Activated naive CD4-positive, alpha-beta T cell treated with anti-CD3 and anti-CD28 coated beads for 36 hours (primary cell): ENCODE results near the gene MYBBP1A. TPM values are rescaled to one million over a fixed set of nuclear protein-coding genes. Genes with fewer than 3 reads are reported as not detected.
"Not testable (repeated sequence)": the region's sequence is repeated elsewhere in the genome, so short reads cannot be mapped to it uniquely, and the experiment has no call there.

Source experiments
- CTCF ChIA-PET: fragments of 350-600 bp; sonication (Branson Sonifier 250); formaldehyde crosslinking; loops from one replicate; lab custom pipeline; 2021; ENCODE audit warnings: antibody characterized with exemption; lab: Charles Lee
- DNase-seq: peaks from one replicate; pipeline ENCODE4 v3.0.0-alpha.2; 2020
- H3K27ac Mint-ChIP-seq: one replicate; pipeline ENCODE4 v1.8.0; 2021; ENCODE audit warnings: mild to moderate bottlenecking, mixed read lengths
- H3K27me3 Mint-ChIP-seq: one replicate; pipeline ENCODE4 v1.8.0; 2021; ENCODE audit warnings: low read depth, mixed read lengths
- H3K36me3 Mint-ChIP-seq: one replicate; pipeline ENCODE4 v1.8.0; 2021; ENCODE audit warnings: low read depth, mixed read lengths
- H3K4me1 Mint-ChIP-seq: one replicate; pipeline ENCODE4 v1.8.0; 2021; ENCODE audit warnings: low read depth, mixed read lengths
- H3K4me3 Mint-ChIP-seq: one replicate; pipeline ENCODE4 v1.8.0; 2021; ENCODE audit warnings: mild to moderate bottlenecking, moderate library complexity, mixed read lengths
- H3K9me3 Mint-ChIP-seq: one replicate; pipeline ENCODE4 v1.8.0; 2021; ENCODE audit warnings: mixed read lengths
- intact Hi-C: fragments of 100-400 bp; cut with micrococcal nuclease; formaldehyde crosslinking; loops from one replicate; pipeline ENCODE4 v1.15.1; 2023
- total RNA-seq, 2 experiments: library from RNA; stranded (reverse); gene quantifications; one replicate each; pipeline ENCODE4 v1.2.3, GENCODE V29; 2021

The MYBBP1A gene
- total RNA-seq, 2 experiments from 2014 or later: 73.7 to 80.7 TPM

GRCh38 chr17:4578349-4578748 lies 23.2 kb upstream of the MYBBP1A start:
- H3K9me3 Mint-ChIP-seq, H3K4me1 Mint-ChIP-seq, H3K27me3 Mint-ChIP-seq, CTCF ChIA-PET, intact Hi-C loops, DNase-seq, H3K4me3 Mint-ChIP-seq, H3K36me3 Mint-ChIP-seq, H3K27ac Mint-ChIP-seq: not testable (repeated sequence)

DNA sequence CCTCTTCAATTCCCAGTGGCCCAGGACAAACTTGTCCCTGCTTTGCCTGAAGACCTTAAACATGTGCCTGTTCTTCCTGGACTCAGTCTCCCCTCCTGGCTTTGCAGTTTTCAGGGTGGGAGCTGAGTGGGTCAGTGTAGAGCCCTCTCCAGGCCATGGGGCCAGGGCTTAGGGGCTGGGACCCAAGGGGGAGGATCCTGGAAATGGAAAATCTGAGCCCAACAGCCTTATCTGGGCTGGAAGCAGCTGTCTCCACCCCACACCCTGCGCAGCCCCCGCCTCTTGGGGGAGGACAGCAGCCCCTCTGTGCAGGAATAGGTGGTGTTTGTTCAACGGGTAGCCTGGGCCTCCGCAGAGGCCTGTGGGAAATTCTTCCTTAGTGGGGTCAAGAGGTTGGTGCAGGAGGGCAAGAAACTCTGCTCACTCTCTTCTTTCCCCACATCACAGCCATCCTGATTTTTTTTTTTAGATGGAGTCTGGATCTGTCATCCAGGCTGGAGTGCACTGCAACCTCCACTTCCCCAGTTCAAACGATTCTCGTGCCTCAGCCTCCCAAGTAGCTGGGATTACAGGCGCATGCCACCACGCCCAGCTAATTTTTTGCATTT lies 22.3 kb upstream of the MYBBP1A start:
- peaks cover 15% of the 10 kb centered on the region for H3K4me1 Mint-ChIP-seq
- no peak overlapping the region for H3K27ac Mint-ChIP-seq
- no peak overlapping the region for H3K4me3 Mint-ChIP-seq
- H3K9me3 Mint-ChIP-seq: no peaks in the 10 kb centered on the region
- CTCF ChIA-PET: interaction anchor here (3.6 kb wide), 1 partner anchor 11 kb away, joined by 14 read pairs; no protein-coding TSS in a partner anchor
- H3K36me3 Mint-ChIP-seq: no peaks in the 10 kb centered on the region
- intact Hi-C loops: no loop called here
- H3K27me3 Mint-ChIP-seq: peaks cover 3% of the 10 kb centered on the region
- DNase-seq: no peak

DNA sequence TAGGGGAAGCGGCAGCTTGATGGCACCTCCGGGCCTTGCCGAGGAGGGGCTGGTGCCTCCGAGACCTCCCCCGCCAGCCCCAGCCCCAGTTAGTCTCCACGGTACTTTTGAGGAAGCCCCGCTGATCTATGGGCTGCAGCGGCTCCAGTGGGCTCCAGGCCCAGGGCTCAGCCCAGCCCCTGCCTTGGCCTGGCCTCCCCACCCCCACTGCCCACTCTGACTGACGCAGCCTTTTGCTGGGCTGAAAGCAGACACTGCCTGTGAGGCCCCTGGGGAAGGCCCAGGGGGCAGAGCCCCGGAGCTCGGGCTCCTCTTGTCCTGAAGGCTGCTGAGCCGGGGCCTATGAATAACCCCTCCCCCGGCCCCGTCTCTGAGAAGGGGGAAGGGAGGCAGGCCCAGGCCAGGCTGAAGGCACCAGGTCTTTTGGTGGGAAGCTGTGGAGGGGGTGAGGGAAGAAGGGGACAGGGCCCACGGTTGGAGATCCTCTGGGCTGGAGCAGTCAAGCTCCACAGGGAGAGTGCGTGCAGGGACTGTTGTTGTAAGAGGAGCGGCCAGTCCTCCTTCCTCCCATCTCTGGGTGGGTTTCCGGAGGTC lies 21.6 kb upstream of the MYBBP1A start:
- Mint-ChIP-seq H3K36me3 (no peaks in the 10 kb centered on the region), H3K9me3 (no peaks in the 10 kb centered on the region), H3K27me3 (no peaks in the 10 kb centered on the region), H3K4me3 (no peak overlapping the region), H3K4me1 (peaks cover 15% of the 10 kb centered on the region), H3K27ac (no peak overlapping the region)
- intact Hi-C loops: no loop called here
- CTCF ChIA-PET: interaction anchor here (0.6 to 3.6 kb wide), 2 partner anchors 10 to 192 kb away, joined by 4 to 14 read pairs; no protein-coding TSS in a partner anchor
- no peak for DNase-seq

- peaks cover 15% of the 10 kb centered on the region for H3K4me1 Mint-ChIP-seq
- no peaks in the 10 kb centered on the region for H3K9me3 Mint-ChIP-seq
- H3K27ac Mint-ChIP-seq: no peak overlapping the region
- no peaks in the 10 kb centered on the region for H3K27me3 Mint-ChIP-seq
- intact Hi-C loops: no loop called here
- no peak for DNase-seq
- no peaks in the 10 kb centered on the region for H3K36me3 Mint-ChIP-seq
- CTCF ChIA-PET: interaction anchor here (3.6 kb wide), 1 partner anchor 9 kb away, joined by 14 read pairs; no protein-coding TSS in a partner anchor
- H3K4me3 Mint-ChIP-seq: no peak overlapping the region
Measured at GRCh38 chr17:4576161-4576558, 21.0 kb upstream of the MYBBP1A start.

- H3K36me3 Mint-ChIP-seq: no peaks in the 10 kb centered on the region
- peaks cover 15% of the 10 kb centered on the region for H3K4me1 Mint-ChIP-seq
- no peaks in the 10 kb centered on the region for H3K27me3 Mint-ChIP-seq
- no peaks in the 10 kb centered on the region for H3K9me3 Mint-ChIP-seq
- CTCF ChIA-PET: interaction anchor here (0.9 to 3.6 kb wide), 4 partner anchors 8 to 154 kb away, joined by 3 to 14 read pairs (median 4); no protein-coding TSS in a partner anchor
- intact Hi-C loops: no loop called here
- DNase-seq: no peak
- H3K4me3 Mint-ChIP-seq: no peak overlapping the region
- H3K27ac Mint-ChIP-seq: no peak overlapping the region
Measured at GRCh38 chr17:4574448-4575045, 19.4 kb upstream of the MYBBP1A start.

GRCh38 chr17:4573669-4574068 lies 18.5 kb upstream of the MYBBP1A start:
- intact Hi-C loops: no loop called here
- H3K9me3 Mint-ChIP-seq: no peaks in the 10 kb centered on the region
- H3K27ac Mint-ChIP-seq: no peak overlapping the region
- H3K4me3 Mint-ChIP-seq: no peak overlapping the region
- H3K4me1 Mint-ChIP-seq: peaks cover 15% of the 10 kb centered on the region
- CTCF ChIA-PET: interaction anchor here (1.2 kb wide), 1 partner anchor 9 kb away, joined by 6 read pairs; no protein-coding TSS in a partner anchor
- peak; percentile 88 for DNase-seq
- H3K27me3 Mint-ChIP-seq: no peaks in the 10 kb centered on the region
- H3K36me3 Mint-ChIP-seq: no peaks in the 10 kb centered on the region

GRCh38 chr17:4573115-4573514 lies 17.9 kb upstream of the MYBBP1A start:
- CTCF ChIA-PET: interaction anchor here (1.2 kb wide), 1 partner anchor 8 kb away, joined by 6 read pairs; no protein-coding TSS in a partner anchor
- Mint-ChIP-seq H3K27ac (no peak overlapping the region), H3K27me3 (no peaks in the 10 kb centered on the region), H3K4me1 (peaks cover 15% of the 10 kb centered on the region), H3K36me3 (no peaks in the 10 kb centered on the region), H3K4me3 (no peak overlapping the region), H3K9me3 (no peaks in the 10 kb centered on the region)
- DNase-seq: no peak
- intact Hi-C loops: no loop called here

DNA sequence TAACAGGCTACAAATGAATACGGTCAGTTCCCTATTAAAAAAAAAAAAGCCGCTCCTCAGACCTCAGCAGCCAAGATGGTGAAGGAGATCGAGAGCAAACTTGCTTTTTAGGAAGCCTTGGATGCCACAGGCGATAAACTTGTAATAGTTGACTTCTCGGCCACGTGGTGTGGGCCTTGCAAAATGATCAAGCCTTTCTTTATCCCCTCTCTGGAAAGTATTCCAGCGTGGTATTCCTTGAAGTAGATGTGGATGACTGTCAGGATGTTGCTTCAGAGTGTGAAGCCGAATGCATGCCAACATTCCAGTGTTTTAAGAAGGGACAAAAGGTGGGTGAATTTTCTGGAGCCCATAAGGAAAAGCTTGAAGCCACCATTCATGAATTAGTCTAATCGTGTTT lies 16.9 kb upstream of the MYBBP1A start:
- no peaks in the 10 kb centered on the region for H3K27me3 Mint-ChIP-seq
- intact Hi-C loops: no loop called here
- CTCF ChIA-PET: no interaction called here
- no peak overlapping the region for H3K4me3 Mint-ChIP-seq
- H3K27ac Mint-ChIP-seq: no peak overlapping the region
- no peaks in the 10 kb centered on the region for H3K36me3 Mint-ChIP-seq
- peaks cover 15% of the 10 kb centered on the region for H3K4me1 Mint-ChIP-seq
- H3K9me3 Mint-ChIP-seq: no peaks in the 10 kb centered on the region
- no peak for DNase-seq

DNA sequence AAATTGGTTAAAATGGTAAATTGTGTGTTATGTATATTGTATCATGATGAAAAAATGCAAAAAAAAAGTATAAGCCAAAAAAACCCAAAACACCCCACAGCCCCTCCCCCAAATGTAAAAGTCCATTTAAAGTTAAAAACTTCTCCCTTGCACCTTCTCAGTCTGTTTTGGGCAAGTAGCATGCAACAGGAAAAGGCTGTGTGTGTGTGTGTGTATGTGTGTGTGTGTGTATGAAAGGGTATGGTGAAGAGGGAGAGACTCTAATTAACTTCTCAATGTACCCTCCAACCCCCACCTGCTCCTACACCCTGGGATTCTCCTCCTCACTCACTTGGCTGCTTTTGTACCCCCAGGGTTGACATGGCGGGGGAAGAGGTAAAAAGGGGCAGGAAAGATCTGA lies 14.4 kb upstream of the MYBBP1A start:
- no peak for DNase-seq
- H3K27me3 Mint-ChIP-seq: no peaks in the 10 kb centered on the region
- H3K4me1 Mint-ChIP-seq: peaks cover 19% of the 10 kb centered on the region
- no peaks in the 10 kb centered on the region for H3K36me3 Mint-ChIP-seq
- H3K4me3 Mint-ChIP-seq: no peak overlapping the region
- intact Hi-C loops: loop anchor here (5.0 to 10.0 kb wide), 2 partner anchors 215 to 333 kb away; partner anchors contain the start of genes CHRNE, GLTPD2 and VMO1
- H3K9me3 Mint-ChIP-seq: no peaks in the 10 kb centered on the region
- H3K27ac Mint-ChIP-seq: no peak overlapping the region
- CTCF ChIA-PET: interaction anchor here (0.6 to 1.5 kb wide), 3 partner anchors 45 to 203 kb away, joined by 3 to 11 read pairs (median 5); no protein-coding TSS in a partner anchor

- Mint-ChIP-seq H3K27ac (no peak overlapping the region), H3K27me3 (no peaks in the 10 kb centered on the region), H3K36me3 (no peaks in the 10 kb centered on the region), H3K4me1 (peaks cover 26% of the 10 kb centered on the region), H3K9me3 (no peaks in the 10 kb centered on the region), H3K4me3 (no peak overlapping the region)
- peak; percentile 78 for DNase-seq
- CTCF ChIA-PET: interaction anchor here (0.6 to 4.7 kb wide), 30 partner anchors 9 to 347 kb away, joined by 3 to 101 read pairs (median 4); partner anchors contain the start of gene MYBBP1A
- intact Hi-C loops: loop anchor here (1.0 to 10.0 kb wide), 5 partner anchors 60 to 336 kb away; partner anchors contain the start of genes CHRNE, GLTPD2 and VMO1
Measured at GRCh38 chr17:4566785-4567184, 11.6 kb upstream of the MYBBP1A start.

GRCh38 chr17:4565209-4566141 lies 10.3 kb upstream of the MYBBP1A start:
- intact Hi-C loops: loop anchor here (1.0 to 10.0 kb wide), 5 partner anchors 61 to 337 kb away; partner anchors contain the start of genes CHRNE, GLTPD2 and VMO1
- CTCF ChIA-PET: interaction anchor here (0.6 to 4.7 kb wide), 19 partner anchors 8 to 422 kb away, joined by 3 to 101 read pairs (median 4); partner anchors contain the start of genes C17orf107, CYB5D2 and MYBBP1A
- Mint-ChIP-seq H3K4me1 (peaks cover 31% of the 10 kb centered on the region), H3K27me3 (no peaks in the 10 kb centered on the region), H3K27ac (no peak overlapping the region), H3K36me3 (no peaks in the 10 kb centered on the region), H3K4me3 (no peak overlapping the region), H3K9me3 (no peaks in the 10 kb centered on the region)
- DNase-seq: peak; percentile 76
